Activated naive CD8-positive, alpha-beta T cell treated with anti-CD3 and anti-CD28 coated beads, Interleukin-2, amount 50 U/mL, for 16 hours (primary cell): ENCODE results near the gene LAG3.

Experiments
- DNase-seq: peaks from one replicate; pipeline ENCODE4 v3.0.0-alpha.2; 2020; ENCODE audit warnings: low read depth, low spot score

Gene LAG3

GRCh38 chr12:6752921-6753771 lies 19.2 kb upstream of the LAG3 start, which contains the start of gene MLF2:
Gene MLF2 (minus strand): TSS chr12:6753141. CDS start chr12:6752334, 807 bp downstream.
- peak; percentile 95 for DNase-seq

- DNase-seq: no peak
These were observed 18.5 kb upstream of the LAG3 start for GRCh38 chr12:6753772-6754356.

- DNase-seq: no peak
These were observed 17.9 kb upstream of the LAG3 start for GRCh38 chr12:6754411-6754810.

- DNase-seq: no peak
These were observed 15.2 kb upstream of the LAG3 start for GRCh38 chr12:6757028-6757690.

- DNase-seq: no peak
These were observed 13.7 kb upstream of the LAG3 start for GRCh38 chr12:6758506-6759095.

GRCh38 chr12:6759741-6760140 lies 12.6 kb upstream of the LAG3 start:
- no peak for DNase-seq

GRCh38 chr12:6763380-6763779 lies 8.9 kb upstream of the LAG3 start:
- no peak for DNase-seq

- DNase-seq: no peak
These were observed 8.1 kb upstream of the LAG3 start for GRCh38 chr12:6764011-6764828.

- no peak for DNase-seq
These were observed 7.2 kb upstream of the LAG3 start for GRCh38 chr12:6765048-6765633.

- no peak for DNase-seq
These were observed 6.4 kb upstream of the LAG3 start, which contains the start of gene PTMS for GRCh38 chr12:6765634-6766581. Gene PTMS (plus strand): TSS chr12:6766363. CDS start chr12:6766706, 343 bp downstream.

GRCh38 chr12:6766651-6767349 lies 5.5 kb upstream of the LAG3 start:
- no peak for DNase-seq

- DNase-seq: no peak
These were observed 4.7 kb upstream of the LAG3 start for GRCh38 chr12:6767353-6768319.

GRCh38 chr12:6768437-6768914 lies 3.8 kb upstream of the LAG3 start:
- no peak for DNase-seq

- DNase-seq: no peak
These were observed 3.3 kb upstream of the LAG3 start for GRCh38 chr12:6768990-6769389.

- no peak for DNase-seq
These were observed 2.7 kb upstream of the LAG3 start for GRCh38 chr12:6769666-6770065.

GRCh38 chr12:6770094-6770493 lies 2.2 kb upstream of the LAG3 start:
- no peak for DNase-seq

GRCh38 chr12:6770600-6770999 lies 1.7 kb upstream of the LAG3 start:
- DNase-seq: no peak

- DNase-seq: no peak
These were observed 1.2 kb upstream of the LAG3 start for GRCh38 chr12:6771091-6771495.
